Erythroblast (primary cell): ENCODE measurements around the gene ADSL.

Source experiments
- GATA1 ChIP-seq: IDR thresholded peaks from 2 replicates; pipeline ENCODE4 v1.6.1; 2011; ENCODE audit warnings: low read depth, mild to moderate bottlenecking, control low read depth, low read length, moderate library complexity
- POLR2A ChIP-seq: IDR thresholded peaks from 2 replicates; pipeline ENCODE4 v1.6.1; 2011; ENCODE audit warnings: mild to moderate bottlenecking, low read length

GRCh38 chr22:40422558-40423309 lies 76.4 kb downstream of the ADSL start:
- TF ChIP-seq POLR2A (no peak), GATA1 (no peak)
